Panc1 (cell line): ENCODE results near the gene IDE.

Source experiments
- POLR2AphosphoS5 ChIP-seq: IDR thresholded peaks from 2 replicates; pipeline ENCODE4 v1.6.1; 2012; ENCODE audit warnings: mild to moderate bottlenecking, low read depth, low read length, moderate library complexity
- TCF7L2 ChIP-seq: IDR thresholded peaks from 2 replicates; pipeline ENCODE4 v1.6.1; 2011; ENCODE audit warnings: mild to moderate bottlenecking, low read depth, low read length, inconsistent platforms
- TF ChIP-seq, protein P1 (sequence below): fragments of 450-650 bp; IDR thresholded peaks from 2 replicates; pipeline ENCODE4 v1.5.1; 2017; ENCODE audit warnings: mild to moderate bottlenecking

DNA sequence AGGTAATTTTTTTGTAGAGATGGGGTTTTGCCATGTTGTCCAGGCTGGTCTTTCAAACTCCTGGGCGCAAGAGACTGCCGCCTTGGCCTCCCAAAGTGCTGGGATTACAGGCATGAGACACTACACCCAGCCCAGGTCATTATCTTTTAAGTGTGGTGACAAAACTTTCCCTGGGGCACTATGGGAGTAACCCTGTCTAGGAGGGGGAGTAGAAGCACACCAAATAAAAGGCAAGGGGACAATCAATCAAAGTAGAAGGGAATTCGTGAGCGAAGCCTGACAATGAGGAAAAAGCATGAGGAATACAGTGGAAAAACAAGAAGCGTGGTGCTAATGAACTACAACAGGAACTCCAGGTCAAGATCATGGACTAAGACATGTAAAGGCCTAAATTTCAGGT is 31.4 kb downstream of the IDE start:
- TF ChIP-seq, protein P1, sequence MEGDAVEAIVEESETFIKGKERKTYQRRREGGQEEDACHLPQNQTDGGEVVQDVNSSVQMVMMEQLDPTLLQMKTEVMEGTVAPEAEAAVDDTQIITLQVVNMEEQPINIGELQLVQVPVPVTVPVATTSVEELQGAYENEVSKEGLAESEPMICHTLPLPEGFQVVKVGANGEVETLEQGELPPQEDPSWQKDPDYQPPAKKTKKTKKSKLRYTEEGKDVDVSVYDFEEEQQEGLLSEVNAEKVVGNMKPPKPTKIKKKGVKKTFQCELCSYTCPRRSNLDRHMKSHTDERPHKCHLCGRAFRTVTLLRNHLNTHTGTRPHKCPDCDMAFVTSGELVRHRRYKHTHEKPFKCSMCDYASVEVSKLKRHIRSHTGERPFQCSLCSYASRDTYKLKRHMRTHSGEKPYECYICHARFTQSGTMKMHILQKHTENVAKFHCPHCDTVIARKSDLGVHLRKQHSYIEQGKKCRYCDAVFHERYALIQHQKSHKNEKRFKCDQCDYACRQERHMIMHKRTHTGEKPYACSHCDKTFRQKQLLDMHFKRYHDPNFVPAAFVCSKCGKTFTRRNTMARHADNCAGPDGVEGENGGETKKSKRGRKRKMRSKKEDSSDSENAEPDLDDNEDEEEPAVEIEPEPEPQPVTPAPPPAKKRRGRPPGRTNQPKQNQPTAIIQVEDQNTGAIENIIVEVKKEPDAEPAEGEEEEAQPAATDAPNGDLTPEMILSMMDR: no peak
- TF ChIP-seq POLR2AphosphoS5 (no peak), TCF7L2 (no peak)
